HG03457 (cell line): ENCODE data around the gene ZC3H4.
"Not testable (repeated sequence)": the region's sequence is repeated elsewhere in the genome, so short reads cannot be mapped to it uniquely, and the experiment has no call there.

Experiments used
- ATAC-seq: cut with Tn5 transposase; IDR thresholded peaks from one replicate; pipeline ENCODE4 v1.9.1; 2021; ENCODE audit warnings: moderate number of reproducible peaks; ENCODE audit not compliant: unreplicated experiment

ZC3H4 gene

GRCh38 chr19:47057328-47057727 lies 56.2 kb downstream of the ZC3H4 start:
- ATAC-seq: no peak

GRCh38 chr19:47056411-47056810 lies 57.2 kb downstream of the ZC3H4 start:
- no peak for ATAC-seq

- not testable (repeated sequence) for ATAC-seq
Observed at GRCh38 chr19:47050562-47050961, 63.0 kb downstream of the ZC3H4 start.

GRCh38 chr19:47049307-47049700 lies 64.3 kb downstream of the ZC3H4 start:
- ATAC-seq: no peak

GRCh38 chr19:47047763-47048405 lies 65.7 kb downstream of the ZC3H4 start:
- ATAC-seq: peak; percentile 23

- ATAC-seq: no peak
Observed at GRCh38 chr19:47047272-47047762, 66.3 kb downstream of the ZC3H4 start.

GRCh38 chr19:47045867-47046470 lies 67.6 kb downstream of the ZC3H4 start:
- no peak for ATAC-seq

- ATAC-seq: no peak
Observed at GRCh38 chr19:47044946-47045866, 68.4 kb downstream of the ZC3H4 start.

- no peak for ATAC-seq
Observed at GRCh38 chr19:47040869-47041268, 72.7 kb downstream of the ZC3H4 start.

GRCh38 chr19:47039239-47039874 lies 74.2 kb downstream of the ZC3H4 start:
- ATAC-seq: no peak

- ATAC-seq: no peak
Observed at GRCh38 chr19:47037766-47038165, 75.8 kb downstream of the ZC3H4 start.

GRCh38 chr19:47036097-47036651 lies 77.4 kb downstream of the ZC3H4 start:
- ATAC-seq: peak; percentile 9

- ATAC-seq: peak; percentile 70
Observed at GRCh38 chr19:47035127-47036096, 78.2 kb downstream of the ZC3H4 start.

- ATAC-seq: no peak
Observed at GRCh38 chr19:47032171-47032811, 81.3 kb downstream of the ZC3H4 start.

- ATAC-seq: no peak
Observed at GRCh38 chr19:47028195-47028601, 85.4 kb downstream of the ZC3H4 start.

GRCh38 chr19:47027586-47028088 lies 85.9 kb downstream of the ZC3H4 start:
- ATAC-seq: no peak

- ATAC-seq: no peak
Observed at GRCh38 chr19:47026889-47027288, 86.7 kb downstream of the ZC3H4 start.

- ATAC-seq: no peak
Observed at GRCh38 chr19:47026156-47026555, 87.4 kb downstream of the ZC3H4 start.

- no peak for ATAC-seq
Observed at GRCh38 chr19:47024502-47024901, 89.1 kb downstream of the ZC3H4 start.
